Lower leg skin (tissue), 3 donors: Measurements from ENCODE around the gene MIER3.

ENCODE experiments used
- CTCF ChIP-seq, 3 donors: fragments of 450-650 bp; IDR thresholded peaks; one replicate each; pipeline ENCODE4 v1.5.1; 2016; ENCODE audit warnings: antibody characterized with exemption in 3 of 3, mild to moderate bottlenecking in 3 of 3, moderate library complexity in 2 of 3
- POLR2A ChIP-seq, 2 donors: fragments of 450-650 bp; IDR thresholded peaks; one replicate each; pipeline ENCODE4 v1.6.1; 2016 to 2017; ENCODE audit warnings: antibody characterized with exemption in 2 of 2, mild to moderate bottlenecking in 1 of 2, moderate library complexity in 1 of 2

GRCh38 chr5:56963246-56963645 is 11.3 kb upstream of the MIER3 start:
- TF ChIP-seq CTCF (IDR thresholded peaks at IDR 0.05) (no peak), POLR2A (IDR thresholded peaks at IDR 0.05) (no peak)
